Ishikawa (cell line): ENCODE measurements around the gene CAMK1D.

Experiments
- CEBPB ChIP-seq: IDR thresholded peaks from 2 replicates; pipeline ENCODE4 v1.6.1; 2012
- CREB1 ChIP-seq: IDR thresholded peaks from 2 replicates; pipeline ENCODE4 v1.6.1; 2012; ENCODE audit warnings: low read depth
- EGR1 ChIP-seq: IDR thresholded peaks from 2 replicates; pipeline ENCODE4 v1.6.1; 2012
- EP300 ChIP-seq: IDR thresholded peaks from 2 replicates; pipeline ENCODE4 v1.6.1; 2012; ENCODE audit warnings: borderline replicate concordance
- FOXM1 ChIP-seq: IDR thresholded peaks from 2 replicates; pipeline ENCODE4 v1.6.1; 2012; ENCODE audit warnings: low read depth, borderline replicate concordance
- MAX ChIP-seq: IDR thresholded peaks from 2 replicates; pipeline ENCODE4 v1.6.1; 2012
- NFIC ChIP-seq: IDR thresholded peaks from 2 replicates; pipeline ENCODE4 v1.6.1; 2012
- RAD21 ChIP-seq: IDR thresholded peaks from 2 replicates; pipeline ENCODE4 v1.6.1; 2012; ENCODE audit warnings: low read depth
- TAF1 ChIP-seq: IDR thresholded peaks from 2 replicates; pipeline ENCODE4 v1.6.1; 2012; ENCODE audit warnings: low read depth, mild to moderate bottlenecking
- TCF12 ChIP-seq: IDR thresholded peaks from 2 replicates; pipeline ENCODE4 v1.6.1; 2012; ENCODE audit warnings: low read depth
- TEAD4 ChIP-seq: IDR thresholded peaks from 2 replicates; pipeline ENCODE4 v1.6.1; 2012
- USF1 ChIP-seq: IDR thresholded peaks from 2 replicates; pipeline ENCODE4 v1.6.1; 2012
- YY1 ChIP-seq: IDR thresholded peaks from 2 replicates; pipeline ENCODE4 v1.6.1; 2012; ENCODE audit warnings: low read depth
- ZBTB7A ChIP-seq: IDR thresholded peaks from 2 replicates; pipeline ENCODE4 v1.6.1; 2012; ENCODE audit warnings: low read depth
- TF ChIP-seq, protein P1 (sequence below): IDR thresholded peaks from 2 replicates; pipeline ENCODE4 v1.6.1; 2012; ENCODE audit warnings: low read depth, mild to moderate bottlenecking

The CAMK1D gene

GRCh38 chr10:12526311-12526710, 177.0 kb downstream of the CAMK1D start:
- no peak for TF ChIP-seq TAF1
- TF ChIP-seq TEAD4, result no peak
- TF ChIP-seq, protein P1, sequence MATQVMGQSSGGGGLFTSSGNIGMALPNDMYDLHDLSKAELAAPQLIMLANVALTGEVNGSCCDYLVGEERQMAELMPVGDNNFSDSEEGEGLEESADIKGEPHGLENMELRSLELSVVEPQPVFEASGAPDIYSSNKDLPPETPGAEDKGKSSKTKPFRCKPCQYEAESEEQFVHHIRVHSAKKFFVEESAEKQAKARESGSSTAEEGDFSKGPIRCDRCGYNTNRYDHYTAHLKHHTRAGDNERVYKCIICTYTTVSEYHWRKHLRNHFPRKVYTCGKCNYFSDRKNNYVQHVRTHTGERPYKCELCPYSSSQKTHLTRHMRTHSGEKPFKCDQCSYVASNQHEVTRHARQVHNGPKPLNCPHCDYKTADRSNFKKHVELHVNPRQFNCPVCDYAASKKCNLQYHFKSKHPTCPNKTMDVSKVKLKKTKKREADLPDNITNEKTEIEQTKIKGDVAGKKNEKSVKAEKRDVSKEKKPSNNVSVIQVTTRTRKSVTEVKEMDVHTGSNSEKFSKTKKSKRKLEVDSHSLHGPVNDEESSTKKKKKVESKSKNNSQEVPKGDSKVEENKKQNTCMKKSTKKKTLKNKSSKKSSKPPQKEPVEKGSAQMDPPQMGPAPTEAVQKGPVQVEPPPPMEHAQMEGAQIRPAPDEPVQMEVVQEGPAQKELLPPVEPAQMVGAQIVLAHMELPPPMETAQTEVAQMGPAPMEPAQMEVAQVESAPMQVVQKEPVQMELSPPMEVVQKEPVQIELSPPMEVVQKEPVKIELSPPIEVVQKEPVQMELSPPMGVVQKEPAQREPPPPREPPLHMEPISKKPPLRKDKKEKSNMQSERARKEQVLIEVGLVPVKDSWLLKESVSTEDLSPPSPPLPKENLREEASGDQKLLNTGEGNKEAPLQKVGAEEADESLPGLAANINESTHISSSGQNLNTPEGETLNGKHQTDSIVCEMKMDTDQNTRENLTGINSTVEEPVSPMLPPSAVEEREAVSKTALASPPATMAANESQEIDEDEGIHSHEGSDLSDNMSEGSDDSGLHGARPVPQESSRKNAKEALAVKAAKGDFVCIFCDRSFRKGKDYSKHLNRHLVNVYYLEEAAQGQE, result no peak
- TF ChIP-seq FOXM1, result no peak
- no peak for TF ChIP-seq CREB1
- TF ChIP-seq ZBTB7A, result no peak
- no peak for TF ChIP-seq MAX
- no peak for TF ChIP-seq NFIC
- no peak for TF ChIP-seq RAD21
- TF ChIP-seq CEBPB, result no peak
- TF ChIP-seq USF1, result no peak
- TF ChIP-seq EGR1, result no peak
- no peak for TF ChIP-seq EP300
- TF ChIP-seq TCF12, result no peak
- no peak for TF ChIP-seq YY1

GRCh38 chr10:12529976-12530375, 180.6 kb downstream of the CAMK1D start:
- TF ChIP-seq USF1 (no peak), TCF12 (no peak), TAF1 (no peak), RAD21 (no peak), CEBPB (no peak), YY1 (no peak), FOXM1 (no peak), ZBTB7A (no peak), NFIC (no peak), MAX (no peak), EGR1 (no peak), EP300 (no peak)
- TF ChIP-seq, protein P1, result no peak

GRCh38 chr10:12531305-12532220, 182.2 kb downstream of the CAMK1D start:
- no peak for TF ChIP-seq TCF12

DNA sequence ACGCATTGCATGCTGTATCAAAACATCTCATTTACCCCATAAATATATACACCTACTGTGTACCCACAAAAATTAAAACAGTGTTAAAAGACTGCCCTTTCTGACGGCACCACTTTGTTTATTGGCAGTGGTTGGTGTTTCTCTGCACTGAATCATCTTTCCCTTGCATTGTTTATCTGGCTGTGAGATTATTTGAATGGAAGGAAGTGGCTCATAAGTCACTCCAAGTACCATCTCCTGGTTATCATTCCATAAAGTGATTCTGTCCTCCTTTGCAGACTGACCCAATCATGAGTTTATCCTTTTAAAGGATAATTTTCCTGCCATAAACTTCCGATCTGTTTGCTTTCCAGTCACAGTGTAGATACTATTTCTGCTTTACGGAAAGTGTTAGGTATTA, 183.8 kb downstream of the CAMK1D start:
- TF ChIP-seq FOXM1, result no peak
- no peak for TF ChIP-seq TCF12
- TF ChIP-seq CEBPB, result no peak
- no peak for TF ChIP-seq RAD21
- TF ChIP-seq EGR1, result no peak
- no peak for TF ChIP-seq CREB1
- TF ChIP-seq USF1, result no peak
- no peak for TF ChIP-seq MAX
- TF ChIP-seq TAF1, result no peak
- TF ChIP-seq NFIC, result no peak
- no peak for TF ChIP-seq ZBTB7A
- TF ChIP-seq EP300, result no peak
- no peak for TF ChIP-seq TEAD4
- no peak for TF ChIP-seq YY1
- TF ChIP-seq, protein P1, result no peak
